ENCODE measurements around the gene RHOBTB1. TPM values are rescaled to one million over a fixed set of nuclear protein-coding genes. Genes with fewer than 3 reads are reported as not detected.

The RHOBTB1 gene
- total RNA-seq, 2 donors from 2014 or later = 0.64 TPM; not detected in 1

DNA sequence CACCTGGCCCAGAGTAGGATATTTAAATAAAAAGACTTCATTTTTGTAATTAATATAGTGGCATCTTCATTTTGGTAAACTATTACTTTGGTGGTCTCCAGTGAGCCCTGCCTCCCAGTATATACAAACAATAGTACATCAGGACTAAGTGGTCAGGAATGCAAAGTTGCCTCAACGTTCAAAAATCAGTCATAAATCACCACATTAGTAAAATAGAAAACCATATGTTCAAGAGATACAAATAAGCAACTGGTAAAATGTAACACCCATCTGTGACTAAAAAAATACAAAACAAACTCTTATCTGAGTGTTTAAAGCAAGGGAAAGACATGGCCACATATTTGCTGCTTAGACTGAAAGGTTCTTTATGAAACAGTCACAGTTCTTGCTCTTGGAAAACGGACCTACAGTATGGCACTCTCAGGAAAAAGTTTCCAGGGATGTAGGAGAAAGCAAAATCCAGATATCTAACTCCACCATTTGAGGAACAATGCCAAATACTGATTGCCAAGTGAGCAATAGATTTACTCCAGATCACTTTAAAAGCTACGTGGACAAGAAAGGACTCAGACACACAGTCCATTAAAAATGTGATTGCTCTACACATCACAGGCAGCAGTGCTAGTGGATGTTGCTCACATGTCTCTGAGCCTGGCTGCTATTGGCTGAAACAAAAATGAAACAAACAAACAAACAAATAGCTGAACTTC lies 15.1 kb upstream of the RHOBTB1 start:
- Mint-ChIP-seq H3K27ac (no peak overlapping the region), H3K27me3 (peaks cover 3 to 11% of the 10 kb centered on the region in 2 donors), H3K36me3 (no peaks in the 10 kb centered on the region), H3K4me3 (no peak overlapping the region), H3K9me3 (no peaks in the 10 kb centered on the region), H3K4me1 (ENCODE audit: low read depth in 2 of 2) (peaks cover 0 to 3% of the 10 kb centered on the region in 2 donors)
- no peak for DNase-seq (ENCODE audit: low spot score)
- no peak for ATAC-seq

- no peak overlapping the region for H3K4me3 Mint-ChIP-seq
- H3K27ac Mint-ChIP-seq = no peak overlapping the region
- no peak for DNase-seq (ENCODE audit: low spot score)
- H3K36me3 Mint-ChIP-seq = no peaks in the 10 kb centered on the region
- H3K9me3 Mint-ChIP-seq = no peaks in the 10 kb centered on the region
- ATAC-seq = no peak
- peaks cover 2 to 7% of the 10 kb centered on the region in 2 donors for H3K27me3 Mint-ChIP-seq
- H3K4me1 Mint-ChIP-seq (ENCODE audit: low read depth in 2 of 2) = no peaks in the 10 kb centered on the region
These were observed 13.8 kb upstream of the RHOBTB1 start for GRCh38 chr10:60957667-60958221.

- DNase-seq (ENCODE audit: low spot score) = no peak
- Mint-ChIP-seq H3K9me3 (no peaks in the 10 kb centered on the region), H3K36me3 (no peaks in the 10 kb centered on the region), H3K27ac (no peak overlapping the region), H3K27me3 (peaks cover 5 to 12% of the 10 kb centered on the region in 2 donors), H3K4me1 (ENCODE audit: low read depth in 2 of 2) (no peaks in the 10 kb centered on the region), H3K4me3 (no peak overlapping the region)
- ATAC-seq = no peak
These were observed 12.0 kb upstream of the RHOBTB1 start for GRCh38 chr10:60955957-60956425.

GRCh38 chr10:60955316-60955715 lies 11.3 kb upstream of the RHOBTB1 start:
- H3K9me3 Mint-ChIP-seq = no peaks in the 10 kb centered on the region
- H3K4me3 Mint-ChIP-seq = no peak overlapping the region
- DNase-seq (ENCODE audit: low spot score) (no peak), ATAC-seq (no peak)
- H3K27me3 Mint-ChIP-seq = peaks cover 3 to 11% of the 10 kb centered on the region in 2 donors
- H3K36me3 Mint-ChIP-seq = no peaks in the 10 kb centered on the region
- H3K27ac Mint-ChIP-seq = no peak overlapping the region
- H3K4me1 Mint-ChIP-seq (ENCODE audit: low read depth in 2 of 2) = no peaks in the 10 kb centered on the region

- ATAC-seq = no peak
- H3K27me3 Mint-ChIP-seq = peaks cover 3 to 17% of the 10 kb centered on the region in 2 donors
- no peaks in the 10 kb centered on the region for H3K9me3 Mint-ChIP-seq
- H3K27ac Mint-ChIP-seq = no peak overlapping the region
- DNase-seq (ENCODE audit: low spot score) = no peak
- no peaks in the 10 kb centered on the region for H3K36me3 Mint-ChIP-seq
- peaks cover 0 to 2% of the 10 kb centered on the region in 2 donors for H3K4me1 Mint-ChIP-seq (ENCODE audit: low read depth in 2 of 2)
- H3K4me3 Mint-ChIP-seq = no peak overlapping the region
These were observed 10.1 kb upstream of the RHOBTB1 start for GRCh38 chr10:60954035-60954434.

DNA sequence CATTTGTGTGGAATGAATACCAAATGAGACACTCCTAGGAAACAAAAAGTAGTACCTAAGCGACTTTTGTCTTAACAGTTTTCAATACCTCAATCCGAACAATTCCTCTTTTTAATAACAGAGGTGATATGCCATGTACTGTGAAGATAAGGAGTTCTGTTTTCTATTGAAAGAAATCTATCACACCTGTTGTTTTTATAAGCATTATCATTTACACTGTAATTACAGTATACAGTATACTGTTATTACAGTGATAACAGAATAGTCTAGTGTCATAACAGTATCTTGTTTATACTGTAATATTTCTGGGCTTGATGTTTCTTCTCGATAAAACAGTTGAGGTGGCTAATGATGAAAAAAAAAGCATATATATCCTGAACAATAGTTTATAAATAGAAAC lies 9.4 kb upstream of the RHOBTB1 start:
- H3K27ac Mint-ChIP-seq = no peak overlapping the region
- H3K27me3 Mint-ChIP-seq = peaks cover 3 to 18% of the 10 kb centered on the region in 2 donors
- no peak for ATAC-seq
- no peak for DNase-seq (ENCODE audit: low spot score)
- no peak overlapping the region for H3K4me3 Mint-ChIP-seq
- peaks cover 0 to 2% of the 10 kb centered on the region in 2 donors for H3K4me1 Mint-ChIP-seq (ENCODE audit: low read depth in 2 of 2)
- no peaks in the 10 kb centered on the region for H3K36me3 Mint-ChIP-seq
- H3K9me3 Mint-ChIP-seq = no peaks in the 10 kb centered on the region

GRCh38 chr10:60952846-60953220 lies 8.8 kb upstream of the RHOBTB1 start:
- H3K4me3 Mint-ChIP-seq = no peak overlapping the region
- DNase-seq (ENCODE audit: low spot score) (no peak), ATAC-seq (no peak)
- H3K27me3 Mint-ChIP-seq = peaks cover 3 to 24% of the 10 kb centered on the region in 2 donors
- peaks cover 0 to 2% of the 10 kb centered on the region in 2 donors for H3K4me1 Mint-ChIP-seq (ENCODE audit: low read depth in 2 of 2)
- H3K9me3 Mint-ChIP-seq = no peaks in the 10 kb centered on the region
- H3K36me3 Mint-ChIP-seq = no peaks in the 10 kb centered on the region
- no peak overlapping the region for H3K27ac Mint-ChIP-seq

DNA sequence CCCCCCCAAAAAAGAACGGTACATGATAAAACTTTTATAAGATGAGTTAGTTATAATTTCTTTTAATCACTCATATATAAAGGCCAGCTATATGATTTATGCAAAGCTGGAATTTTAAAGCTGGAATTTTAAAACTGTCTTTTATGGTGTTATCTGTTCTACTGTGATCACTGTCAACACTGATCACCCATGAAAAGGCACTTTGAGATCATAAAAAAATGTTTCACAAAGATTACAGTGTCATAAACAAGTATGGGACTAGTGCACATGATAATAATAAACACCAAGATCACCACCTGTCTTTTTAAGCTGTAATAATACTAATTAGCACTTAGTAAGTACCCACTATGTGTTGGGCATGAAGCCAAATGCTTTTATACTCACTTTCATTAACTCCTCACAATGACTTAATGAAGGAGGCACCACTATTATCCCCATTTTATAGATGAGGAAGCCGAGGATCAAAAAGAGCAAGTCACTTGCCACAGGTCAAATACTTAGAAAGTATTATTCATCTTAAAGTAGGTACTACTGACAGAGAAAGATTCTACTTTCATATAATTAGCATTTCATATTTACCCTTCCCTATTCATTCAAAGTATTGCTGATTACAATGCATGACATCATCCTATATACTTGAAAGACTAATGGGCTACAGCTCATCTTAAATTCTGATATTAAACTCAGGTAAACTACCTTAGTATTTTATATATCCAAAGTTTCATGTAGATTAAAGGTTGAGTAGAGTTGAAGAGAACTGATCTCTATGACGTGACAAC lies 8.3 kb upstream of the RHOBTB1 start:
- peaks cover 4 to 30% of the 10 kb centered on the region in 2 donors for H3K27me3 Mint-ChIP-seq
- H3K9me3 Mint-ChIP-seq = no peaks in the 10 kb centered on the region
- no peaks in the 10 kb centered on the region for H3K36me3 Mint-ChIP-seq
- peaks cover 0 to 2% of the 10 kb centered on the region in 2 donors for H3K4me1 Mint-ChIP-seq (ENCODE audit: low read depth in 2 of 2)
- ATAC-seq (no peak), DNase-seq (ENCODE audit: low spot score) (no peak)
- H3K27ac Mint-ChIP-seq = no peak overlapping the region
- no peak overlapping the region for H3K4me3 Mint-ChIP-seq

DNA sequence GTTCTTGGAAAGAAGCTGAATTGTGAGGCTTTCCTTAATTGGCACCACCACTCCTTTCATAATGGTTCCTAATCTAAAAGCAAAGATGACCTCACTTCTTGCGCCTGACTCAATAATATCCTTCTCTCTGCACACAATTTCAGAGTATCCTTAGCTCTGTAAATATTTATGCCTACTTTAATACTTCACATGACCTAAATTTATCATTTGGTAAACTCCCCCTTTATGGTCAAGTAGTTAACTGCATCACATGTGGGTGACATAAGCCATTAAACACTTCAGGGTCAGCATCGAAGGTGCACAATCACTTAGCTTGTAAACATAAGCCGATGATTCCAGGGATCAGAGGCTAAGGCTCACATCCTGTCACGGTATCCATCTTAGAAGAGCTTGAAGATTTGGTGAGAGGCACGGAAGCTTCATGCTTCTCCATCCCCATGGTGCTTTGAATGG lies 7.3 kb upstream of the RHOBTB1 start:
- H3K4me1 Mint-ChIP-seq (ENCODE audit: low read depth in 2 of 2) = peaks cover 0 to 2% of the 10 kb centered on the region in 2 donors
- DNase-seq (ENCODE audit: low spot score) (no peak), ATAC-seq (no peak)
- H3K27ac Mint-ChIP-seq = no peak overlapping the region
- H3K9me3 Mint-ChIP-seq = no peaks in the 10 kb centered on the region
- no peak overlapping the region for H3K4me3 Mint-ChIP-seq
- no peaks in the 10 kb centered on the region for H3K36me3 Mint-ChIP-seq
- peaks cover 13 to 40% of the 10 kb centered on the region in 2 donors for H3K27me3 Mint-ChIP-seq

GRCh38 chr10:60950300-60950699 lies 6.3 kb upstream of the RHOBTB1 start:
- H3K9me3 Mint-ChIP-seq = no peaks in the 10 kb centered on the region
- no peak for DNase-seq (ENCODE audit: low spot score)
- no peak for ATAC-seq
- H3K27me3 Mint-ChIP-seq = peaks cover 18 to 47% of the 10 kb centered on the region in 2 donors
- no peak overlapping the region for H3K27ac Mint-ChIP-seq
- H3K4me3 Mint-ChIP-seq = no peak overlapping the region
- no peaks in the 10 kb centered on the region for H3K36me3 Mint-ChIP-seq
- H3K4me1 Mint-ChIP-seq (ENCODE audit: low read depth in 2 of 2) = peaks cover 0 to 2% of the 10 kb centered on the region in 2 donors

DNA sequence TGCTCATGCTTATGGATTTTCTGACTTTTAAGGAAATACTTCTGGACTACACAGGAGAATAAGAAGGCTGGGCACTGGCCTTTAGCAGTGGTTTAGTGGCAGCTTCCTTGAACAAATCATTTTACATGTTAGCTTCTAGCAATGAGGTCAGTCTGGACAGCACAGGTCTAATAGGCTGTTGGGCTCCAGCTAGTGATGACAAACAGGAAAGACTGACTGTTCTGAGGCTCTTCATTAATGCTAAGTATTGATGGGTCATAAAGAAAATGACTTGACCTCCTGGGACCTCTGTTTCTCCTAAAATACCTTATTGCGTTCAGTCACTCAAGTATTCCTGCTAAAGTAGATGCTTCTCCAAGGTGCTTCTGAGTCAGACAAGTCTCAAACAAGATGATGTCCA lies 4.9 kb upstream of the RHOBTB1 start:
- peaks cover 24 to 55% of the 10 kb centered on the region in 2 donors for H3K27me3 Mint-ChIP-seq
- H3K9me3 Mint-ChIP-seq = no peaks in the 10 kb centered on the region
- no peak overlapping the region for H3K27ac Mint-ChIP-seq
- H3K36me3 Mint-ChIP-seq = no peaks in the 10 kb centered on the region
- H3K4me3 Mint-ChIP-seq = no peak overlapping the region
- no peak for DNase-seq (ENCODE audit: low spot score)
- no peak for ATAC-seq
- peaks cover 0 to 9% of the 10 kb centered on the region in 2 donors for H3K4me1 Mint-ChIP-seq (ENCODE audit: low read depth in 2 of 2)

DNA sequence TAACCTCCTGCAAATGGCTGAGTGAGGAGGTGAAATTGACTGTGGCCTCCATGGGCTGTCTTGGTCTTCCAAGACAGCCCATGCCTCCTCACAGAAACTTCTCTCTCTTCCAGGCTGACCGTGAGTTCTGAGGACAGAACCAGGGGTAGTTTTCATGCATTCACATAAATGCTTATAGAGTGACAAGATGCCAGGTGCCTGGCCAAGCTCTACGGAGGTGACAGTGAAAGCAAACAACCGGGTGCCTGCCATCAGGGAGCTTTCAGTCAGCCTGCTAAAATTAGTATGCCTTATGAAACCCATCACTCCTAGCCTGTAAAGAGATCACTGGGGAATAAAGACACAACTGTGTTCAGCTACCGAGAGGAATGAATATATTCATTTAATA lies 919 bp upstream of the RHOBTB1 start:
- H3K27me3 Mint-ChIP-seq = peaks cover 33 to 50% of the 10 kb centered on the region in 2 donors
- ATAC-seq = no peak
- peaks cover 6 to 14% of the 10 kb centered on the region in 2 donors for H3K4me1 Mint-ChIP-seq (ENCODE audit: low read depth in 2 of 2)
- no peak overlapping the region for H3K27ac Mint-ChIP-seq
- H3K36me3 Mint-ChIP-seq = no peaks in the 10 kb centered on the region
- peak overlapping the region; percentile 69 for H3K4me3 Mint-ChIP-seq
- no peaks in the 10 kb centered on the region for H3K9me3 Mint-ChIP-seq
- DNase-seq (ENCODE audit: low spot score) = no peak

DNA sequence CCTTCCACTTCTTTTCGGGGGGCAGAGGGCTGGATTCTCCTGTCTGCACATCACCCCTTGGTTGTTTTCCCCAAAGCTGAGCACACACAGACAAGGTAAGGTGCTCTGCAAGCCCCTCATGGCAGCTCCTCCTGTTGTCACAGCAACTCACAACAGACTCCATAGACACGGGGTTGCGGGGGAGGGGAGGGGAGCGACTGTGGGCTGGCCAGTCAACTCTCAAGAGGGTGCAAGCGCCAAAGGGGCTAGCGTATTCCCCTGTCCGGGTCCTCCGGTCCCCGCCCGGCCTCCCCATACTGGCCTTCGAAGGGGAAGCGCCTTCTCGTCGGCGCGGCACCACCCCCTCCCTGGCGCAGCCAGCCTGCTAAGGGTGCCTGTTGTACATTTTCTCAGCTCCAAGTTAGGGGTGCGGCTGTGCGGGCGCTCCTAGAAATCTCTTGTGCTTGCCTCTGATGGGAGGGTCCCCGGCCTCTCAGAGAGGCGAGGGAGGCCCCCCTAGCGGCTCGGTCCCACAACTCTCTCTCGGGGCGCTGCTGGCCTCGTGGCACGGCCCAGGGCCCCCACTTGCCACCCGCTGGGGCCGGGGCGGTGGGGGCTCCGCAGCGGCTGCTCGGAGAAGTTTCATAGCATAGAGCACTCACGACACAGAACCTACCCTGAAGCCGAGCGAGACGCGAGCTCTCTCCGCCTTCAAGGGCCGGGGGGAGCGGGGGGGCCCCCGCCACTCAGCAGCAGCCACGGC lies 498 bp downstream of the RHOBTB1 start:
- H3K27ac Mint-ChIP-seq = no peak overlapping the region
- no peak for DNase-seq (ENCODE audit: low spot score)

More for the DNA sequence above, 498 bp downstream of the RHOBTB1 start:
- H3K4me3 Mint-ChIP-seq = peak overlapping the region; percentile 33
- peaks cover 42 to 50% of the 10 kb centered on the region in 2 donors for H3K27me3 Mint-ChIP-seq
- H3K9me3 Mint-ChIP-seq = no peaks in the 10 kb centered on the region
- H3K4me1 Mint-ChIP-seq (ENCODE audit: low read depth in 2 of 2) = peaks cover 6 to 13% of the 10 kb centered on the region in 2 donors
- peak; percentile 58 to 60 for ATAC-seq
- no peaks in the 10 kb centered on the region for H3K36me3 Mint-ChIP-seq

Measured in natural killer cell treated with Interleukin-12 subunit alpha and Interleukin-12 subunit beta and Interleukin-15 and Interleukin-18, amount 100 ng/mL, for 72 hours (primary cell).